Islet of Langerhans (tissue), 1 donor: ENCODE results near the gene MPHOSPH10.
"Not testable (repeated sequence)": the region's sequence is repeated elsewhere in the genome, so short reads cannot be mapped to it uniquely, and the experiment has no call there.

Experiments used
- FAIRE-seq: peaks from one replicate; lab custom pipeline; 2011; peaks lifted over from hg19 to GRCh38; lab: Jason Lieb, UNC

MPHOSPH10 gene

DNA sequence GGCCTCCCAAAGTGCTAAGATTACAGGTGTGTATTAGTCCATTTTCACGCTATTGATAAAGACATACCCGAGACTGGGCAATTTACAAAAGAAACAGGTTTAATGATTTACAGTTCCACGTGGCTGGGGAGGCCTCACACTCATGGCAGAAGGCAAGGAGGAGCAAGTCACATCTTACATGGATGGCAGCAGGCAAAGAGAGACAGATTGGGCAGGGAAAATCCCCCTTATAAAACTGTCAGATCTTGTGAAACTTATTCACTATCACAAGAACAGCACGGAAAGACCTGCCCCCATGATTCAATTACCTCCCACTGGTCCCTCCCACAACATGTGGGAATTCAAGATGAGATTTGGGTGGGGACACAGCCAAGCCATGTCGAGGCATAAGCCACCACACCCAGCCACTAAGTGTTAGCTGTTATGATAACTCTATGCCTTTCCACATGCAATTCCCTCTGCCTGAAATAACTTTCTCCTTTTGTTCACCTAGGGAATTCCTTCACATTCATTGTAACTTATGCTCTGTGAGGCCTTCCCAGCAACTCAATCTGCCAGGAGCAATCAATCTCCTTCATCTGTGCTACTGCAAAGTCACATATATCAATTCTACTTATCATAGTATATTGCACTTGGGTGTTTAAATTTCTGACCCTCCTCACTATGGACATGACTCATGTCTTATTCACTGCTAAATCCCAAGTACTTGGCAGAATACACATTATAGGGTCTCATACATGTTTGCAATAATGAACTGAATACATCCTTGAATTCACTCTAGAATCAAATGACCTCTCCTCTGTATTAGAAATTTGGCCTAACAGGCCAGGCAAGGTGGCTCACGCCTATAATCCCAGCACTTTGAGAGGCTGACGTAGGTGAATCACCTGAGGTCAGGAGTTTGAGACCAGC, 7.8 kb upstream of the MPHOSPH10 start:
- no peak for FAIRE-seq

DNA sequence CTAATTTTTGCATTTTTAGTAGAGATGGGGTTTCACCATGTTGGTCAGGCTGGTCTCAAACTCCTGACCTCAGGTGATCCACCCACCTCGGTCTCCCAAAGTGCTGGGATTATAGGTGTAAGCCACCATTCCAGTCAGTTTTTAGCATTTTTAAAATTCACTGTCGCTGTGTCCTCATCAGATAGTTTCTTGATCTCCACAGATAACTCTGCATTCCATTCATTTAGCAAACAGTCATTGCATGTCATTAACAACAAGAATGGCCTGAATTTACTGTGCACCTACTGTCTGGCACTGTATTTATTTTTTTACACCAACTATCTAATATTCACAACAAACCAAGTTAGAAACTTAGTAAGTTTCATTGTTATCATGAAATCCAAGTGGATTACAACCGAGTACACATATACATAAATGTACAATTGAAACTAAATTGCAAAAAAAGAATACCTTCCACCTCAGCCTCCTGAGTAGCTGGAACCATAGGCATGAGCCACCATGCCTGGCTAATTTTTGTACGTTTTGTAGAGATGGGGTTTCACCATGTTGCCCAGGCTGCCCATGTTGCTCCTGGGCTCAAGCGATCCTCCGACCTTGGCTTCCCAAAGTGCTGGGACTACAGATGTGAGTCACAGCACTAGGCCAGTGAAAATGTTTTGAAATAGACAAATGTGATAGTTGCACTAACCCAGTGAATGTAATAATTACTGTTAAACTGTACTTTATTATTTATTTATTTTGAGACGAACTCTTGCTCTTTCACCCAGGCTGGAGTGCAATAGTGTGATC, 4.7 kb upstream of the MPHOSPH10 start:
- FAIRE-seq, result no peak

DNA sequence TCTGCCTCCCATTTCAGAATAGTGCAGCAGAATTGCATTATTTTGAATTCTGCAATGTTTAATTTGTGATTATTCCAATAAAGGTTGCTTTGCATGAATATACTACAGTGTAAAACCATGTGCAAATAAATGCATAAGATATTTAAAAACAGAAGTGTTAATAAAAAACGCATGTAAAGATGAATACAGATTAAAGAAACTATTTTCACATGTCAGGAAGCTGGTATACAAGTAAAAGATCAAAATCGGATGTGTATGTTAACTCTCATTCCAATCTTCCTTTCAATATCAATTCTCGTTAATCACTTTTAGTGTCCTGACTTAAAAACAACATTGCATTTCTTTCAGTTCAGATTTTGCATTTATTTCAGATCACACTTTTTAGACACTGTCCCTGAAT, 3.5 kb upstream of the MPHOSPH10 start:
- FAIRE-seq, result no peak

DNA sequence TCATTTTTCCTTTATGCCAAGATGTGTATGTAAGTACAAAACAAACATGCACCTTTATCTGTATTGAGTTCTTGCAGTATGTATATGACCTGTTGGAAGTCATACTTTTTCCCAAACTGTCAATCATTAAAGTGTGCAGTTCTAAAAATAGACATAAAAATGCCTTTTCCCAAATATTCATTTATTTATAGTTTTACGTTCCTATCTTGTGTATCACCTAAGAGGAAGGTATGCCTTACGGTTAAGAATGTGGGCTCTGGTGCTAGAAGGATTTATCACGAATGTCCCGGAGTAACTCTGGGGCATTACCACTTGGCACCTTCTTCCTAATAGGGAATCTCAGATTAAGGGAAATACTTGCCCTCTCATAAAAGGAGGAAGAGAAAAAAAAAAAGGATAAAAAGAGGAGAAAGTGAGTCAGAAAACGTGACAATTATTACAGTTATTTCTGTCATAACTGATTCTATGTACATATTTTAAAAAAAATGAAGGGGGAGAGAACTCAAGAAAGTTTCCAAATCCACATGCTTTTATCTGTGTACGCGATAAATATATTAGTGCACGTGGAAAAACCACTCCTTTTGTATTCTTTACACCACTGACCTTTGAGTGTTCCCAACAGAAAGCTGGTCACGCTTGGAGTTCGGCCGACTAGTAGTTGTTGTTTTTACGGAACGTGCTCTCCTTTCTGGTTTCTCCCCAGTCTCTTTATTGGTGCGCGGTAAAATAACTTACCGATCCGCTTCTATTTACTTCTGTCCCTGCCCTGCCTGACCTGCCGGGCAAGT, 1.1 kb upstream of the MPHOSPH10 start:
- FAIRE-seq, result no peak

DNA sequence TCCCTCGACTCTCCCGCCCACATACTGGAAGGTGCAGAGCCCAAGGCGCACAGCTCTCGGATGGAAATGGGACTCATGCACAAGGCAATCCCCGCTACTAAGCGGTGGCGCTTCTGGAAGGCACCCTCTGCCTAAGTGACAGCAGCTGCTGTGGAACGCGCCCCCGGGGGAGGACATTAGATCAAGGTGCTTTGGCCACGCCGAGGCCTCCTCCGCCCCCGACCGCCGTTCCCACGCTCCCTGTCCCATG, 607 bp upstream of the MPHOSPH10 start:
- FAIRE-seq, result no peak

DNA sequence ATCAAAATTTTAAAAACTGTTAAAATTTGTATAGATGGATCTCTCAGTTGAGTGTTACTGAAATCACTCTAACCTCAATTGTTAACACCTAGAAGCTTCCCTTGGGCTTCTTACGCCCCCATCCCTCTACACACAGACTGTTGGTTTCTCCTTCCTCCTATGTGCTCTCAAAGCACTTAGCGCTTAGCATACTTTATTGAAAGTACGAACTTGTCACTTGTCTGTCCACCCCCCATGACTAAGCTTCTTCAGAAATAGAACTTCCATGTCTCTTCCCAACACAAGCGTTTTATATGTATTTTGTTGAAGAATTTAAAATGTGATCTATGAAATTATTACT, 441 bp downstream of the MPHOSPH10 start:
- FAIRE-seq, result no peak

DNA sequence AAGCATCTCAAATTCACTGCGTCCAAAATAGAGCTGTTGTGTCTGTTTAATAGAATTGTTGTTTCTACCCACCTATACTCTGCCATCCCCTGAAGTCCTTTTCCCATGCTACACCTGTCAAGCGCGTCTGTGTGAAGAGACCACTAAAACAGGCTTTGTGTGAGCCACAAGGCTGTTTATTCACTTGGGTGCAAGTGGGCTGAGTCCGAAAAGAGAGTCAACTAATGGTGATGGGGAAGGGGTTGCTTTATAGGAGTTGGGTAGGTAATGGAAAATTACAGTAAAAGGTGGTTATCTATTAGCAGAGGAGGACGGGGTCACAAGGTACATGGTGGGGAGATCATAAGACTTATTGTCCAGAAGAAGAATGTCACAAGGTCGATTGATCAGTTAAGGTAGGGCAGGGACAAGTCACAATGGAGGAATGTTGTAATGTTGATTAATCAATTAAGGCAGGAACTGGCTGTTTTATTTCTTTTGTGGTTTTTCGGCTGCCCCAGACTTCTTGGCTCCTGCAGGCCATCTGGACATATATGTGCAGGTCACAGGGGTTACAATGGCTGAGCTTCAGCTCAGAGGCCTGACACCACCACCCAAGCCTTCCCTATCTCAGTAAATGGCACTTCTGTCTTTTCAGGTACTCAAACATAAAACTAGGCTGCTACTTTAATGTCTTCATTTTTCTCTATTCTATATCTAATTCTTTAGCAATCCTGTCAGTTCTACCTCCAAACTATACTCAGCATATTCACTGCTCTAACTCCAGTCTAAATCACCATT, 1.1 kb downstream of the MPHOSPH10 start:
- not testable (repeated sequence) for FAIRE-seq

DNA sequence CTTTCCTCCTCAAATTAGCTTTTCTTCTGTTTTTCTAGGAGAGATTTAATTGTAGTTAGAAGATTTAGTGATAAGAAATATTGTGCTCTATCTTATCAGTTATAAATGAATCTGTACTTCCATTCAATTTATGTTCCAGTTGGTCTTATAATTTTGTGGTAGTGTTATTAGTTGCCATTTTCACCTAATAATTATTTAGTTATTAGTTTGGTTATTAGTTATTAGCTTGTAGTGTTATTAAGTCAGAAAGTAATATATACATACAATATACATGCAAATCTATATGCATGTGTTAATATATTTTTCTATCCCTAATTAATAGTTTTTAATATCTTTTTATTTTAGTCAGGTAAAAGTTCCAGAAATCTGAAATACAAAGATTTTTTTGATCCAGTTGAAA, 3.2 kb downstream of the MPHOSPH10 start:
- no peak for FAIRE-seq

DNA sequence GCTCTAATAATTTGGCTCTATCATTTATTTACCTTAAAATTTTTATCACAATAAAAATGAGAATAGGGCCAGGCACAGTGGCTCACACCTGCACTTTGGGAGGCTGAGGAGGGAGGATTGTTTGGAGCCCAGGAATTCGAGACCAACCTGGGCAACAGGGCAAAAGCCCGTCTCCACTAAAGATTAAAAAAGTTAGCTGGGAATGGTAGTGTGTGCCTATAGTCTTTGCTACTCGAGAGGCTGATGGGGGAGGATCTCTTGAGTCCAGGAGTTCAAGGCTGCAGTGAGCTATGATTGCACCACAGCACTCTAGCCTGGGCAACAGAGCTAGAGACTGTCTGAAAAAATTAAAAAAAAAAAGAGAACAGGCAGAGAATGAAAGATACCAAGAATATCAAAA, 5.7 kb downstream of the MPHOSPH10 start:
- FAIRE-seq, result no peak

DNA sequence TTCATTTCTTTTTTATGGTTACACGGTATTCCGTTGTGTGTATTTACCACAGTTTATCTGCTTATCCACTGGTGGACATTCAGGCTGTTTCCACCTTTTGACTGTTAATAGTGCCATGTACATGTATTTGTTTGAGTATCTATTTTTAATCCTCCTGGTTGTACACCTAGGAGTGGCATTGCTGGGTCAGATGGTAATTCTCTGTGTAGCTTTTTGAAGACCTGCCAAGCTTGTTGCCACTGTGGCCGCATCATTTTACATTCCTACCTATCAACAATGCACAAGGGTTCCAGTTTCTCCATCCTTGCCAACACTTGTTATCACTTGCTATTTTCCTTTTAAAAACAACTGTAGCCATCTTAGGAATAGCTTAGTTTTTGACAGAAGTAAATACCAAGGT, 13.3 kb downstream of the MPHOSPH10 start:
- FAIRE-seq, result no peak

DNA sequence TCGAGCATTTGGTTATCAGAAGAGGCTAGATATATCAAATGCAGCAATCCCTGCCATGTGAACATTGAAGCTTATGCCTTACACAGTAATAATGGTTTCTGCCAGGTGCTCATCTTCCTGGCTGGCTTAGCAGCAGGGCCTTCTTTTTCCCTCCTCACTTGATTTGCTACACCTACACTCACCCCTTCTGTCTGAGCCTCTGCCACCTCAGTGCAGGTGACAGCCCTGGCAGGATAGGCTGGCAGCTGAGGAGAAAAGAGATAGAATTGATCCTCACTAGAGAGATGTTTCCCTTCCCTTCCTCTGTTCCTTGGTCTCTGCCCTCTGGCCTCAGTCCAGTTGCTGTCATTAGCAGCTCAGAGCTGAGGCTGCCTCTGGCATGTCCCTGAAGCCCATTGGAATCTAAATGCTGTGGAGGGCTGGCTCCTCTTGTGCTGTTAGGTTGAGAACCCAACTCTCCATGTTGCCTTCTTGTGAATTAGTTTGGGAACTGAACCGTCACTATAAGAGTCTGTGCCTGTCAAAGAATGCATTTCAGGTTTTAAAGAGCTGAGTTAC, 18.2 kb downstream of the MPHOSPH10 start:
- no peak for FAIRE-seq

DNA sequence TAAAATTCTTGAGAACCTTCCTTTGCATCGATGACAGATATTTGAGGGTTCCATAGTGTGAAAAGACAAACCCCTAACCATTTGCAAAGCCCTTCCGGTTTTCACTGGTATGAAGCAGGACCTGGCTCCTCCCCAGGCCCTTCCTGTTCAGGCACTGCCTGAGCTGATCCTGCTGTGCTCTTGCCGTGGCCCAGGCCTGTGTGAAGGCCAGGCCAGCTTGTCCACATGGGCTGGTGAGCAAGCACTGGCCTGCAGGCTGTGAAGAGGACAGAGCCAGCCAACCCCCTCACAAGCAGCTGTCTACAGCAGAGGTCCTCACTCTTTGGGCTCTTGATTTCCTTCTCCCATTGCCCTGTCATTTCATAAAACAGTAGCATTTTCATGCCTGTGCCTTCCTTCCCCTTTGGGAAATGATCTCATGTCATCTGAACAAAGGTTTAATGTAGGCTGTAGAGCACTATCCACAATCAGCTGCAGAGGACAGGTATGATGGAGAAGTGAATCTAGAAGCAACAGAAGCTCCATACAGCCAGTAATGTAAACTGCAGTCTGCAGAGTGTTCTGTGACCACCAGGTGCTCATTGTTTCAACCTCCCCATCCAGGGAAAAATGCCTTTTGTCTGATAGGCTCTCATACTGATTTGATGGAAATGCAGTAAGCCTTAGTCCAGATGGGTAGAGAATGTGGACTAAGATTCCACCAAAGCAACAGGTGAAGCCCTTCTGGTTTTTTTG, 19.8 kb downstream of the MPHOSPH10 start:
- FAIRE-seq, result no peak

DNA sequence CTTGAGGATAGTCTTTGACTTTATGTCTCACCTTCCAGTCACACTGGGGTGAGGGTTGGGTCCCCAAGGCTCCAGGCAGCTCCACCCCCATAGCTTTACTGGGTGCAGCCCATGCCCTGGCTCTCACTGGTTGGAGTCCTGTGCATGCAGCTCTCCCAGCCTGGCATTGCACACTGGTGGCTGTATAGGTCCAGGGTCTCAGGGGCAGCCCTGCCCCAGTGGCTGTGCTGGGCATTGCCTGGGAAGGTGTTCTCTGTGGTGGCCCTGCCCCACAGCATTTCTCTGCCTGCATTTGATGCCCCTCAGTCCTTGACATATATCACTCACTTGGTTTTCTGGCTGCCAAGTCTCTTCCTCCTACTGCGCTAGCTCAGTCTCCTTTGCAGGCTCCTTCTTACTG, 21.2 kb downstream of the MPHOSPH10 start:
- no peak for FAIRE-seq

DNA sequence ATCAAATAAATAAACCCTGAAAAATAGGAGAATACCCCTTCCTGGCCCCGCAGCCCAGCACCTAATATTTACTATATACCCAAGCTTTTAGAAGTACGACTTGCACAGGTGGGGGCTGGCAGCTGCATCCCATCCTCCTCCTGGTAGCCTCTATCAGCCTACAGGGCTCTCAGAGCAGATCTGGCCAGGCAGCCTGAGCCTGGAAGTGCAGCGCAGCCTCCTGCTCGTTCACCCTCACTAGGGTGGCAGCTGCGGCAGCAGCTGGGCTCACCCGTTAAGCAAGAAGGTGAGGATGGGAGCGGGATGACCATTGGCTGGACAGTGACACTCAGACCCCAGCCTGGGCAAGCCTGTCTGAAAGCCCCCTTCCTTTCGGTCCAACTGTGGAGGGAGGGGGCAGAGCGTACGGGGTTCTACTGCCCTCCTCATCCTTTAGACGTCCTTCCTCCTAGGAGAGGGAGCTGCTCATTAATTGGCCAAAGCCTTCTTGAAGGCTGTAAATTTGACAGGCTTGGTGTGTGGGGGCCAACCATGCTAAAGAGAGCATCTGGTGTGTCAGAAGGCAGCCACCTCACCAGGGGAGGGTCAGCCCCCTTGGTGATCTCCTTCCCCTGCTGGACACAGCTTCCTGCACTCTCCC, 23.3 kb downstream of the MPHOSPH10 start:
- no peak for FAIRE-seq

DNA sequence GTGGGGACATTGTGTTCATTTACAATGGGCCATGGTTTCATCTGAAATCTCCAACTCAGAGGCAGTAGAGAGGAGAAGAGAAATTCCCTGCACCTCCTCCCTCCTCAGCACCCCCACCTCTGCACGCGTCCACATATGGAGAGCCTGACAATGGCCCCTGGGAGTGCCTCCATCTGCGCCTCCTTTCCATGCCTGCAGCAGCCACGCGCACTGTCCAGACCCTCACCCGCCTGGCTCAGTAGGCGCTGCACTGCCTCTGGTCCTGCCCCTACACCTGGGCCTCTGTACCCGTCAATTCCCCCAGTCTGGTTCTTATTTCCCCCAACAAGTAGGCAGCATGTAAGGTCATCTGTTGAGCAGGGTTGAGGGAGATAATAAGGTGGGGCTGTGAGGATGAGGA, 23.8 kb downstream of the MPHOSPH10 start:
- no peak for FAIRE-seq

DNA sequence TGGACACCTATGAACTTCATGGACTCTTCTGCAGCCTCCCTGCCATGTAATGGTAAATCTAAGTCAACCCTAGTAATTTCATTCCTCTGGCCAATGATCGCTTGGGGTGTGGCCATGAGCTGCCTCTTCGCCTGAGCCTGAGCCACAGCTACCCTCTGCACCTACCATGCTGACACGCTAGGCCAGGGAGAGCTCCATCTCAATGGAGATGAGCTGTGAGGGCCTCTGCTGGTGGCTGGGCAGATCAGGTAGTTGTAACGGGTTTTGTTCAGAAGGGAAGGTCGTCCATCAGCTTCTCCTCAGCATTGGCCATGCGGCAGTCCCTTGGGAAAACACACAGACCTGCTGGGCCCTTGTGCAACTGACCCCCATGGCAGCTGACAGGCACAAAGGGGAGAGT, 24.4 kb downstream of the MPHOSPH10 start:
- FAIRE-seq, result no peak

DNA sequence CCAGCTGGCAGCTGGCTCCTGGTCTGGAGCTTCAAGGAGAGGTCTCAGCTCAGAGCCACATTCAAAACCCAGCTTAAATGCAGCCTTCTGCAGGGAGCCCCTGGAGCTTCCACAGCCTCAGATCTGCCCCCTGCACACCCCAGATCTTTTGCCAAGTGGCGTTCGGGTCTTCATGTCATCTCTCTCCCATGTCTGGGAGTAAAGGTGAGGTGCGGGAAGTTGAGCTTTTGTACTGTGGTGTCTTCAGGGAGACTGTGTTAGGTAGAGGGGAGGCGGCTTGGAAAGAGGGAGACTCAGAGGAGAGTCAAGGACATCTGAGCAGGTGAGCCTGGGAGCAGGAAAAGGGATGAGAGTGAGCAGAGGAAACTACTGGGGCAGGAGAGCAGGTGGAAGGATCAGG, 25.4 kb downstream of the MPHOSPH10 start:
- no peak for FAIRE-seq

DNA sequence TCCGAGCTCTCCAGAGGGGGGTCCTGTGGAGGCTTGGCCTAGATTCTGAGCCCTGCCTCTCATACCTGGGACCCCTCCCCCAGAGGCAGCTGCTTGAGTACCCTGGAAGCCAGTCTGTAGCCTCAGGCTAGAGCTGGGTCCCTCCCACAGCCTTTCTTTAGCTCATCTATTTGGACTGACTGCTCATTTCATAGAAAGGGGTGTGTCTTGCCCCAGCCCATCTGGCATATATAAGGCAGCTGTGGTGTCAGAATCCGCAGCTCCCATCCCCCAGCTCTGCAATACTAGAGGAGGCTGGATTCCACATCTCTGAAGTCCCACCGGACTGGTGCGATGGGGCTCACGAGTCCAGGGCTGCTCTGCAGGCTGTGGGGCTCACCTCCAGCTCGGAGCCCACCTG, 26.1 kb downstream of the MPHOSPH10 start:
- no peak for FAIRE-seq

DNA sequence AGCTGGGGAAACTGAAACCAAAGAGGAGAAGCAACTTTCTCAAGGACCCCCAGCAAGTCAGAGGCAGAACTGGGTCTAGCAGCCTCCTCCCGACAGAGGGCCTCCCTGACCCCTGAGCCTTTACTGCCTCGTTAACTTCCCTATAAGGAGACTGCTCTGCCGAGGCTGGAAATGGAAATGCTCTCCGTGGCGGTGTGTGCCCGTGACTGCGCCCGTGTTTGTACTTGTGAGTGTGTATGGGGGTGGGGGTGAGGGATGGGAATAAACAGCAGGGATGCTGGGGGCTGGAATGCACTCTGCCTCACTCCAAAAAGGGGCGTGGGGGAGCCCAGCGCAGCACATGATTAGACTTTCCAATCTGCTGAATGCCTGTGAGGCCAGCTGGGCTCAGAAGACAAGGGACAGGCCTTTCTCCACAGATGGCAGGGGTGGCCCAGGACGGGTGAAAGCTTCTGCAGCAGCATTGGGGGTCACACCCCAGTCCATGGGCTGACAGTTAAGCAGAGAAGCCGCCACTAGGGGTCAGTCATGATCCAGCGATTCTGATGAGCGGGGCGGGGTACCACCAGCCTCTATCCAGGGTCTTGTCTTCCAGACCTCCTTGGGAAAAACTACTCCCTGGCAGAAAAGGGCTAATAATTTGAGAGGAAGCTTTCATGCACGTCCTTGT, 26.8 kb downstream of the MPHOSPH10 start:
- FAIRE-seq, result no peak

DNA sequence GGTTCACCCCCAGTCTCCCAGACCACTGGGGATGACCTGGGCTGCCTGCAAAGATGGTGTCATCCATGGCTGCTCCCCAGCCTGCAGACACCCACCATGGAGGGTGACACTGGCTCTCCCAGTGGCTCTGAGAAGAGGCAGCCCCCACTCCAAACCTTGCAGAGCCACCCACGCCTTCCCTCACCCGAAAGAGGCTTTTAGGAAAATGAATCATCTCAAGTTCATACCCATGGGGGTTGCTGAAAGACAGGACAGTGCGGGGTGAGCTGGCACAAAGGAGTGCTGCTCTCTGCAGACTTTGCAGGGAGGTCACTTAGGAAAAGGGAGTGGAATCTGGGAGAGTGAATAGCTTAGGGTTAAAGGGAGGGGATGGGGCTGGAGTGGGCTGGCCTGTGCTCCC, 36.4 kb downstream of the MPHOSPH10 start:
- FAIRE-seq, result no peak
